HG02571 (cell line): ENCODE measurements around the gene DPP8.

ENCODE experiments used
- ATAC-seq: cut with Tn5 transposase; IDR thresholded peaks from one replicate; pipeline ENCODE4 v1.9.1; 2021; ENCODE audit warnings: mild to moderate bottlenecking, moderate library complexity; ENCODE audit not compliant: unreplicated experiment

The DPP8 gene

DNA sequence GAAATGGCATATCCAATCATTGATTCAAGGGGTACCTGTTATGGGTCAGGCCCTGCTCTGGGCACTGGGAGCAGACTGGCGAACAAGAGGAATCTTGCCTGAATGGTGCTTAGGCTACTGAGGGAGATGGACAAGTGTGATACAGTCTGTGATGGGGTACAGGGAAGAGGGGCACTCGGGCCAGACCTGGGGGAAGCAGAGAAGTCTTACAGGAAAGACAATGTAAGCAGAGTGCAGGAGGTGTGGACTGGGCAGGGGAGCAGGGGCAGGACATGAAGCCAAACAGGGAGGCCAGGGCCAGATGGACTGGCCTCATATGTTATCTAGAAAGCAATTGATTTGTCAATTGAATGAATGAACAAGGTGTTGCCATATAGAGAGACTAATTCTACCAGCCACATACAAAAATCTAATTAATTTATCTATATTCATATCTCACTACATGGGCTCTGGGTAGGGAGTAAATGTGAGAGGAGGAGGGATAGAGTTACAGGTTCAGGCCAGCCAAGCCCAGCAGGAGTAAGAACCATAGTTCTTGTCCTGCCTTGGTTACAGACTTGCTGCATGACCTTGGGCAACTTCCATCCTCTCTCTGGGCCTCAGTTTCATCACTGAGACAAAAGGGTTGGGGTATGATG is 91.2 kb downstream of the DPP8 start:
- no peak for ATAC-seq

DNA sequence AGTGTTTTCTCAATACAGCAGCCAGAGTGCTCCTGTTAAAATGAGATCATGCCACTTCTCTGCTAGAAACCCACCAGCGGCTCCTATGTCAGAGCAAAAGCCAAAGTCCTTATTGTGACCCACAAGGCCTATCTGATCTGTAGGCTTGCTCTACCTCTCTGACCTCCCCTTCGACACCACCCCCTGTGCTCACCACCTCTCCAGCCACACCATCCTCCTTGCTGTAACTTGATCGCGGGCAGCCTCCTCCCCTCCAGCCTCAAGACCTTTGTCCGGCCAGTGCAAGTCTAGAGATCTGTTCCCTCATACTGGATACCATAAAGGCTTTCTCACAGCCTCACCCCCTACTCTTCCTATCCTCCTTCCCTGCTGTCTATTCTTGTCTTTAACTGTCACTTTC is 92.8 kb downstream of the DPP8 start:
- ATAC-seq, result no peak

DNA sequence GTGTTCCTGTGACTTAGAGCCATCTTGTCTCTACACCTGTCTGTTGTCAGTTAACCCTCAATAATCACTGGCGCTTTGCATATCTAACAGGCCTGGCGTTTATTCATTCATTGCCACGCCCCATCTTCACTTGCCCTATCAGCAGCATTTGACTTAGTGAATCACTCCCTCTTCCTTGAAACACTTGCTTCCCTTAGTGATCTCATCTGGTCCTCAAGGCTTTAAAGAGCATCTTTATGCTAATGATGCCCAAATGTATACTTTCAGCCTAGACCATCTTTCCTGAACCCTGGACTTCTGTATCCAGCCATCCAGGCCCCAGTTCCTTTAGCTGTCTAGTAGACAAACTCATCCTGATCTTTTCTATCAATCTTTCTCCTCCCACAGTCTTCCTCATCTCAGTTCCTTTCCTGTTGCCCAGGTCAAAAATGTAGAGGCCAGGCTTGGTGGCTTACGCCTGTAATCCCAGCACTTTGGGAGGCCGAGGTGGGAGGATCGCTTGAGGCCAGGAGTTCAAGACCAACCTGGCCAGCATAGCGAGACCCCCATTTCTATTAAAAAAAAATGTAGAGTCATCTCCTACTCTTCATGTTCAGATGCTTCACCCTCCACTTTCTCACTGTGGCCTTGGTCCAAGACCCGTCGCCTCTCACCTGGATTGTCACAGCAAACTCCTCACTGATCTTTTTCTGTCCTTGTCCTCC is 93.4 kb downstream of the DPP8 start:
- ATAC-seq, result no peak

GRCh38 chr15:65423150-65423975 is 94.1 kb downstream of the DPP8 start:
- ATAC-seq, result no peak

DNA sequence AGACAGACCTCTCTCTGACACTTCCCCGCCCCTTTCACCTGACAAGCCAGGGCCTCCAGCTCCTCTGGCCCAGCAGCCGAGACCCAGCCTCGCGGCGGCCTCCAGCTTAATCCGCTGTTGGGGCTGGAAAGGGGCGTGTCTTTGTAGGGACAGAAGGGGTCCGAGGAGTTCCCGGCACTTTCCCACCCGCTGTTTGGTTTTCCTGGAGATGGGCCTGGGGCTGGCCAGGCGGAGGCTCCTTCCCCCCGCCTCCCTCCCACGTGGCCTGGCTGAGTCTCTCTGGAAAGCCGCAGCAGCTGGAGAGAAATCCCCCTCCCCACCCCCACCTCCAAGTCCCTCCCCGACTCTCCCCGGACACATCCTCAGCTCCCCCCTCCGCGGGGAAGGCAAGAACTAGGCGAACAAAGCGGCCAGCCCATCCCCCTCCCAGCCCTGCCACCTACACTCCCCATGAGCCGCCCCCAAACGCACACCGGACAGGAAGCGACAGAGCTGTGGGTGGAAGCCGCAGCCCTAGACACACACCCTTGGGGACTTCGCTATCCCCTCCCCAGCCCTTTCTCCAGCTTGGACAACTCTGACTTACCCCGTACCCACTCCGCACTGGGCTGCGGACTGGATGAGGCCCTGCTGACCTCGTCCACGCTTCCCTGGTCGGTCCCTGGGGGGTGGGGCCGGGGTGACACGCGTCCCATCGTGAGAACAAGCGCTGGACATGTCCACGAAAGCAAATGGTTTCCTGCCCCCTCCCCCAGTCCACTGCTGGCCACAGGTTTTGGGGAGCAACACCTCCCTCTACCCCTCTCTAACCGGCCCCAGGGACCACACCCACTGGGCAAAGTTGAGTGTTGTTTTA is 95.9 kb downstream of the DPP8 start:
- no peak for ATAC-seq

DNA sequence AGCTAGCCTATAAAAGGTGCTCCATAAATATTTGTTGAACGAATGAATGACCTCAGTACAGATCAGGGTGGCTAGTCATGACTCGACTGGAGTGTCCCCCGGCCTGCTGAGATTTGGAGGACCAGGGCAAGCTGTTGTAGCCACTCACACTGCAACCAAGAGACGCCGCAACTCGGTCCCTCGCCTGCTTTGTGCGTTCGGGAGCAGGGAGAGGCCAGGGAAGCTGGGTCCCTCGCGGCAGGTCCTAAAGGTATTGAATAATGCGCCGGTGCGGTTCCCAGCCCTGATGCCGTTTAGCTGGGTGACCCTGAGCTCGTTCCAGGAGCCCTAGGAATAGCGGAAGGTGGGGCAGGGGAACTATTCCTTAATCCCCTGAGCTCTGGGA is 96.5 kb downstream of the DPP8 start:
- ATAC-seq, result no peak

GRCh38 chr15:65418596-65418995 is 98.9 kb downstream of the DPP8 start:
- no peak for ATAC-seq

- no peak for ATAC-seq
These were observed 100.6 kb downstream of the DPP8 start for GRCh38 chr15:65416845-65417416.

- ATAC-seq, result no peak
These were observed 102.5 kb downstream of the DPP8 start for GRCh38 chr15:65414841-65415621.

DNA sequence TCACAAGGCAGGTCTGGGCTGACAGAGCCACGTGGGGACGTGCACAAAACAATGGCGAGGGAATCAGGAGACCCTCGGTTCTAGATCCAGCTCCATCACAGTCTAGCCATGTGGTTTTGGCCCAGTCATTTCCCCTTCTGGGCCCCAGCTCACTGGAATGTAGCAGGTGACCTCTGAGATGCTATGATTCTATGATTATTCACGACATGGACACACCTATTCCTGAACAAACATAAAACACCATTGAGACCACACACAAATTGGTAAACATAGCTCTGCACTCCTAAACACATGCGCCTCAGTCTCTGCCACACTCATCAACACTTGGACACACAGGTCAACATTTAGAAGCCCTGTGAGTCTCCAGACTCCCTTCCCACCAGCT is 103.7 kb downstream of the DPP8 start:
- no peak for ATAC-seq

GRCh38 chr15:65413051-65413759 is 104.3 kb downstream of the DPP8 start:
- no peak for ATAC-seq

DNA sequence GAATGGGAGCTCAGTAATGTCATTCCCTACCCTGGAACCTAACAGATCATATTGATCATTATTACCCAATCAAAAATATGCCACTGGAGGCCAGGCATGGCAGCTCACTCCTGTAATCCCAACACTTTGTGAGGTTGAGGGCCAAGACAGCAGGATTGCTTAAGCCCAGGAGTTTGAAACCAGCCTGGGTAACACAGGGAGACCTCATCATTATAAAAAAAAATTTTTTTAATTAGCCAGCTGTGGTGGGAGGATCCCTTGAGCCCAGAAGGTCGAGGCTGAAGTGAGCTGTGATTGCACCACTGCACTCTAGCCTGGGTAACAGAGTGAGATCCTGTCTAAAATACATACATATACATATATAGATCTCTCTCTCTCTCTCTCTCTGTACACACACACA is 104.9 kb downstream of the DPP8 start:
- no peak for ATAC-seq

- no peak for ATAC-seq
These were observed 105.9 kb downstream of the DPP8 start for GRCh38 chr15:65411465-65412071.

- no peak for ATAC-seq
These were observed 106.5 kb downstream of the DPP8 start for GRCh38 chr15:65410972-65411371.

GRCh38 chr15:65410036-65410435 is 107.5 kb downstream of the DPP8 start:
- no peak for ATAC-seq

GRCh38 chr15:65409036-65409631 is 108.4 kb downstream of the DPP8 start:
- no peak for ATAC-seq

DNA sequence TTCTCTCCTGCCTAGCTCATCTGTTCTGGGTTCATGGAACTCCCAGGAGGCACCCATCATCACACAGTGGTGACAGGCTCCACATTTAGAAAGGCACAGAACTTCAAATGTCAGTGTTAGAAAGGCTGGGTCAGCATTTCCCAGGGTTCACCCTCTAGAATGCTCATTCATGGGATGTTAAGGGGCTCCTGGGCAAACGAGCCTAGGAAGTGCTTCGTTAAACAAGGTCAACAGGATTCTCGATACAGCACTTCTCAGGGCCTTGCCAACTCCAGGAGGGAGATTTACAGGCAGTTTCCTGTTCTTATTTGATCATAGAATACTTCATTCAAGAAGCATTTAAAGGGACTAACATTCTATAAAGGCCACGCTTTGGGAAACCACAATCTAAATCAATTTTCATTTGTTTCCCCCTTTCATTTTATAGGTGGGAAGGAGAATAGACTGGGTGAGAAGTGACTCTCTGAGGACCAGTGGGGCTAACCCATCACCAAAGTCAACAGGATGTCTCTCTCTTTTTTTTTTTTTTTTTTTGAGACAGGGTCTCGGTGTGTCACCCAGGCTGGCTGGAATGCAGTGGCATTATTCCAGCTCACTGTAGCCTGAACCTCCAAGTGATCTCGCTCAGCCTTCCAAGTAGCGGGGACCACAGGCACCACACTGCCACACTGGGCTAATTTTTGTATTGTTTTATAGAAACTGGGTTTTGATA is 109.0 kb downstream of the DPP8 start:
- ATAC-seq, result no peak
